BE2C (cell line): ENCODE measurements around the gene EPB41.
"Not testable (repeated sequence)": the region's sequence is repeated elsewhere in the genome, so short reads cannot be mapped to it uniquely, and the experiment has no call there.

Experiments
- DNase-seq: peaks from one replicate; pipeline ENCODE4 v3.0.0-alpha.2; 2020
- H3K27me3 ChIP-seq: fragments of 250-450 bp; sonication (Bioruptor Pico); 2 replicates; pipeline ENCODE4 v1.5.1; 2020; ENCODE audit warnings: mild to moderate bottlenecking
- H3K36me3 ChIP-seq: fragments of 250-450 bp; sonication (Bioruptor Pico); 2 replicates; pipeline ENCODE4 v1.5.1; 2020; ENCODE audit warnings: mild to moderate bottlenecking
- H3K4me1 ChIP-seq: fragments of 250-450 bp; sonication (Bioruptor Pico); 2 replicates; pipeline ENCODE4 v1.5.1; 2020
- H3K4me3 ChIP-seq: 2 replicates; pipeline ENCODE4 v1.5.1; 2011; ENCODE audit warnings: low read depth, low read length
- H3K9me3 ChIP-seq: fragments of 250-450 bp; sonication (Bioruptor Pico); 2 replicates; pipeline ENCODE4 v1.5.1; 2020
- TF ChIP-seq, protein P1 (sequence below): IDR thresholded peaks from 2 replicates; pipeline ENCODE4 v1.5.1; 2012; ENCODE audit warnings: mild to moderate bottlenecking, low read depth, low read length

The EPB41 gene

DNA sequence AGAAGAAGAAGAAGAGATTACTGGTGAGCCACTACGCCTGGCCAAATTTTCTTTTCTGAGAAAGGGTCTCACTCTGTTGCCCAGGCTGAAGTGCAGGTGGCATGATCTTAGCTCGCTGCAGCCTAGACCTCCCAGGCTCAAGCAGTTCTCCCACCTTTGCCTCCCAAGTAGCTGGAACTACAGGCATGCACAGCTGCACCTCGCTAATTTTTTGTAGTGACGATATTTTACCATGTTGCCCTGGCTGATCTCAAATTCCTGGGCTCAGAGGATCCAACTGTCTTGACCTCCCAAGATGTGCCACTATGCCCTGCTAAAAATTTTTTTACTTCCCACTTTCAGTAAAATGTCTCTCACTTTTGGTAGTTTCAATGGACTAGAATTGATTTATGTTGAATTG is 184.9 kb downstream of the EPB41 start:
- Histone ChIP-seq H3K9me3 (no peaks in the 10 kb centered on the region), H3K36me3 (no peaks in the 10 kb centered on the region), H3K4me1 (peaks cover 3% of the 10 kb centered on the region), H3K4me3 (no peak overlapping the region), H3K27me3 (no peaks in the 10 kb centered on the region)
- DNase-seq = no peak
- TF ChIP-seq, protein P1, sequence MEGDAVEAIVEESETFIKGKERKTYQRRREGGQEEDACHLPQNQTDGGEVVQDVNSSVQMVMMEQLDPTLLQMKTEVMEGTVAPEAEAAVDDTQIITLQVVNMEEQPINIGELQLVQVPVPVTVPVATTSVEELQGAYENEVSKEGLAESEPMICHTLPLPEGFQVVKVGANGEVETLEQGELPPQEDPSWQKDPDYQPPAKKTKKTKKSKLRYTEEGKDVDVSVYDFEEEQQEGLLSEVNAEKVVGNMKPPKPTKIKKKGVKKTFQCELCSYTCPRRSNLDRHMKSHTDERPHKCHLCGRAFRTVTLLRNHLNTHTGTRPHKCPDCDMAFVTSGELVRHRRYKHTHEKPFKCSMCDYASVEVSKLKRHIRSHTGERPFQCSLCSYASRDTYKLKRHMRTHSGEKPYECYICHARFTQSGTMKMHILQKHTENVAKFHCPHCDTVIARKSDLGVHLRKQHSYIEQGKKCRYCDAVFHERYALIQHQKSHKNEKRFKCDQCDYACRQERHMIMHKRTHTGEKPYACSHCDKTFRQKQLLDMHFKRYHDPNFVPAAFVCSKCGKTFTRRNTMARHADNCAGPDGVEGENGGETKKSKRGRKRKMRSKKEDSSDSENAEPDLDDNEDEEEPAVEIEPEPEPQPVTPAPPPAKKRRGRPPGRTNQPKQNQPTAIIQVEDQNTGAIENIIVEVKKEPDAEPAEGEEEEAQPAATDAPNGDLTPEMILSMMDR = no peak

DNA sequence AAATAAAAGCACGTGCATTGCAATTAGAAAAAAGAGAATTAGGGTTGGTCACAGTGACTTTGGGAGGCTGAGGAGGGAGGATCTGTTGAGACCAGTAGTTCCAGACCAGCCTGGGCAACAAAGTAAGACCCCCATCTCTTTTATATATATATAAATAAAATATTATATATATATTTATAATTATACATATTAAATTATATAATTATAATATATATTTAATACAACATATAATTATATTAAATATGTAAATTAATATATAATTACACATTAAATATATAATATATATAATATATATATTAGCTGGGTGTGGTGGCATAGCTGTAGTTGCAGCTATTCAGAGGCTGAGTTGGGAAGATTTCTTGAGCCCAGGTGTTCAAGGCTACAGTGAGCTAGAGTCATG is 186.1 kb downstream of the EPB41 start:
- H3K36me3 ChIP-seq = no peaks in the 10 kb centered on the region
- no peaks in the 10 kb centered on the region for H3K27me3 ChIP-seq
- no peak overlapping the region for H3K4me3 ChIP-seq
- peaks cover 3% of the 10 kb centered on the region for H3K4me1 ChIP-seq
- TF ChIP-seq, protein P1 = no peak
- H3K9me3 ChIP-seq = no peaks in the 10 kb centered on the region
- no peak for DNase-seq

DNA sequence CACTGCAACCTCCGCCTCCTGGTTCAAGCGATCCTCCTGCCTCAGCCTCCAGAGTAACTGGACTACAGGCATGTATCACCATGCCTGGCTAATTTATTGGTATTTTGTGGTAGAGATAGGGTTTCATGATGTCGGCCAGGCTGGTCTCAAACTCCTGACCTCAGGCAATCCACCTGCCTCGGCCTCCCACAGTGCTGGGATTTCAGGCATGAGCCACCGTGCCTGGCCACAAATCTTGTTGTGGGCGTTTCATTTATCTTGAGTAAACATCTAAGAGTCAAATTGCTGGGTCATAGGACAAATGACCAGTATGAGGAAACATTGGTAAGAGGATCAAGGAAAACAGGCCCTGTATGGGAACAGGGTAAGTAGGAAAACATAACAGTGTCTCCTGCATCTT is 191.5 kb downstream of the EPB41 start:
- TF ChIP-seq, protein P1 = no peak
- no peaks in the 10 kb centered on the region for H3K9me3 ChIP-seq
- no peaks in the 10 kb centered on the region for H3K27me3 ChIP-seq
- no peak for DNase-seq
- no peaks in the 10 kb centered on the region for H3K4me1 ChIP-seq
- H3K4me3 ChIP-seq = no peak overlapping the region
- no peaks in the 10 kb centered on the region for H3K36me3 ChIP-seq

DNA sequence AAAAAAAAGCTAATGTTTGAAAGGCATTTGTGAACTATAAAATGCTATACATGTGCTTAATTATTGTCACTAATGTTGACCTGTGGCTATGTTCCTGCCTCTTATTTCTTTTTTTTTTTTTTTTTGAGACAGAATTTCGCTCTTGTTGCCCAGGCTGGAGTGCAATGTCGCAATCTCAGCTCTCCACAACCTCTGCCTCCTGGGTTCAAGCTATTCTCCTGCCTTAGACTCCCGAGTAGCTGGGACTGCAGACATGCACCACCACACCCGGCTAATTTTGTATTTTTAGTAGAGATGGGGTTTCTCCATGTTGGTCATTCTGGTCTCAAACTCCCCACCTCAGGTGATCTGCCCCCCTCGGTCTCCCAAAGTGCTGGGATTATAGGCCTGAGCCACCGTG is 193.7 kb downstream of the EPB41 start:
- not testable (repeated sequence) for H3K4me1 ChIP-seq, H3K27me3 ChIP-seq, H3K9me3 ChIP-seq, H3K4me3 ChIP-seq, H3K36me3 ChIP-seq, DNase-seq

- Histone ChIP-seq H3K27me3 (no peaks in the 10 kb centered on the region), H3K36me3 (no peaks in the 10 kb centered on the region), H3K4me1 (no peaks in the 10 kb centered on the region), H3K9me3 (no peaks in the 10 kb centered on the region), H3K4me3 (no peak overlapping the region)
- TF ChIP-seq, protein P1 = no peak
- DNase-seq = no peak
Observed at GRCh38 chr1:29112705-29113412, 198.5 kb downstream of the EPB41 start.

GRCh38 chr1:29113413-29114117 is 199.2 kb downstream of the EPB41 start:
- TF ChIP-seq, protein P1 = no peak
- Histone ChIP-seq H3K9me3 (no peaks in the 10 kb centered on the region), H3K4me1 (no peaks in the 10 kb centered on the region), H3K4me3 (no peak overlapping the region), H3K36me3 (no peaks in the 10 kb centered on the region; the same call in 1 of the 2 replicates), H3K27me3 (no peaks in the 10 kb centered on the region)
- no peak for DNase-seq
